Upper lobe of right lung (tissue), 1 donor: ENCODE data around the gene JAK3. TPM values are rescaled to one million over a fixed set of nuclear protein-coding genes. Genes with fewer than 3 reads are reported as not detected.

ENCODE experiments used
- ATAC-seq: fragments of 200-7000 bp; cut with Tn5 transposase; one replicate; pipeline ENCODE4 v1.9.1; 2020; ENCODE audit warnings: mild to moderate bottlenecking, moderate library complexity
- DNase-seq: peaks from one replicate; pipeline ENCODE4 v3.0.0-alpha.2; 2020
- H3K27ac ChIP-seq: fragments of 200-600 bp; one replicate; pipeline ENCODE4 v1.8.0; 2022
- H3K27me3 ChIP-seq: fragments of 200-600 bp; one replicate; pipeline ENCODE4 v1.8.0; 2022; ENCODE audit warnings: mild to moderate bottlenecking
- H3K36me3 ChIP-seq: fragments of 200-600 bp; one replicate; pipeline ENCODE4 v1.8.0; 2022
- H3K4me1 ChIP-seq: fragments of 200-600 bp; one replicate; pipeline ENCODE4 v1.8.0; 2022
- H3K4me3 ChIP-seq: fragments of 200-600 bp; one replicate; pipeline ENCODE4 v1.8.0; 2022; ENCODE audit warnings: mild to moderate bottlenecking
- H3K9me3 ChIP-seq: fragments of 200-600 bp; one replicate; pipeline ENCODE4 v1.8.0; 2022
- CTCF ChIP-seq: fragments of 200-600 bp; IDR thresholded peaks from one replicate; pipeline ENCODE4 v1.8.0; 2022; ENCODE audit warnings: antibody characterized with exemption
- intact Hi-C: fragments of 100-400 bp; cut with DNase I; formaldehyde crosslinking; loops from one replicate; pipeline ENCODE4 v1.11.0; 2022
- total RNA-seq: library from RNA; stranded (reverse); fragmentation: NEBNext Ultra II Directional; extraction: Animal tissue kit (Norgen Biotek cat#: 25700); gene quantifications from one replicate; pipeline ENCODE4 v1.2.1, GENCODE V29; 2021
- donor health status: DM: no; HTN: yes; CAD: no; lungs with severe emphysema.

The JAK3 gene
- total RNA-seq, 1 donor from 2014 or later, result 15.1 TPM

GRCh38 chr19:17869114-17869608 lies 21.4 kb upstream of the JAK3 start:
- DNase-seq (no peak), ATAC-seq (no peak)
- intact Hi-C loops, result no loop called here

GRCh38 chr19:17868669-17869068 lies 20.9 kb upstream of the JAK3 start:
- Histone ChIP-seq H3K27ac (no peak overlapping the region), H3K27me3 (peaks cover 39% of the 10 kb centered on the region), H3K4me3 (no peak overlapping the region), H3K36me3 (peaks cover 17% of the 10 kb centered on the region), H3K9me3 (no peaks in the 10 kb centered on the region), H3K4me1 (peaks cover 14% of the 10 kb centered on the region)
- DNase-seq, result no peak
- ATAC-seq, result no peak
- intact Hi-C loops, result no loop called here
- TF ChIP-seq CTCF, result no peak

More at GRCh38 chr19:17869114-17869608, 21.4 kb upstream of the JAK3 start:
- Histone ChIP-seq H3K27ac (no peak overlapping the region), H3K4me1 (peaks cover 16% of the 10 kb centered on the region), H3K4me3 (no peak overlapping the region), H3K27me3 (peaks cover 42% of the 10 kb centered on the region), H3K36me3 (peaks cover 12% of the 10 kb centered on the region), H3K9me3 (no peaks in the 10 kb centered on the region)
- no peak for TF ChIP-seq CTCF

- DNase-seq (no peak), ATAC-seq (no peak)
- TF ChIP-seq CTCF, result no peak
- Histone ChIP-seq H3K4me1 (peaks cover 4% of the 10 kb centered on the region), H3K9me3 (no peaks in the 10 kb centered on the region), H3K27ac (no peak overlapping the region), H3K36me3 (peaks cover 33% of the 10 kb centered on the region), H3K27me3 (peaks cover 22% of the 10 kb centered on the region), H3K4me3 (no peak overlapping the region)
- intact Hi-C loops, result no loop called here
Observed at GRCh38 chr19:17866964-17867486, 19.2 kb upstream of the JAK3 start.

- Histone ChIP-seq H3K27me3 (peaks cover 16% of the 10 kb centered on the region), H3K36me3 (peaks cover 39% of the 10 kb centered on the region), H3K4me3 (no peak overlapping the region), H3K9me3 (no peaks in the 10 kb centered on the region), H3K27ac (no peak overlapping the region), H3K4me1 (peaks cover 2% of the 10 kb centered on the region)
- DNase-seq, result no peak
- intact Hi-C loops, result no loop called here
- no peak for ATAC-seq
- no peak for TF ChIP-seq CTCF
Observed at GRCh38 chr19:17866312-17866963, 18.7 kb upstream of the JAK3 start.

- DNase-seq (no peak), ATAC-seq (peak; percentile 77)
- TF ChIP-seq CTCF, result no peak
- Histone ChIP-seq H3K4me1 (peaks cover 10% of the 10 kb centered on the region), H3K9me3 (no peaks in the 10 kb centered on the region), H3K27me3 (peaks cover 8% of the 10 kb centered on the region), H3K36me3 (peaks cover 41% of the 10 kb centered on the region), H3K27ac (no peak overlapping the region), H3K4me3 (no peak overlapping the region)
- intact Hi-C loops, result no loop called here
Observed at GRCh38 chr19:17865364-17866311, 17.9 kb upstream of the JAK3 start.
